GM06990 (cell line): ENCODE results near the gene CEP95.

Experiments used
- DNase-seq: peaks from one replicate; pipeline ENCODE4 v3.0.0-alpha.2; 2011; ENCODE audit not compliant: insufficient read length; ENCODE audit errors: extremely low read depth
- H3K27me3 ChIP-seq: replicated peaks from 2 replicates; pipeline ENCODE4 v1.6.0; 2011; ENCODE audit warnings: low read length; ENCODE audit not compliant: control insufficient read depth, insufficient read depth
- H3K36me3 ChIP-seq: 2 replicates; pipeline ENCODE4 v1.5.1; 2011; ENCODE audit warnings: low read length; ENCODE audit not compliant: control insufficient read depth, insufficient read depth
- H3K4me3 ChIP-seq: replicated peaks from 2 replicates; pipeline ENCODE4 v1.5.1; 2011; ENCODE audit warnings: low read depth, mild to moderate bottlenecking, control low read depth, low read length
- TF ChIP-seq, protein P1 (sequence below): IDR thresholded peaks from 2 replicates; pipeline ENCODE4 v1.5.1; 2011; ENCODE audit warnings: low read length, control low read depth, mild to moderate bottlenecking, inconsistent platforms; ENCODE audit not compliant: insufficient read depth, poor library complexity, severe bottlenecking

CEP95 gene

DNA sequence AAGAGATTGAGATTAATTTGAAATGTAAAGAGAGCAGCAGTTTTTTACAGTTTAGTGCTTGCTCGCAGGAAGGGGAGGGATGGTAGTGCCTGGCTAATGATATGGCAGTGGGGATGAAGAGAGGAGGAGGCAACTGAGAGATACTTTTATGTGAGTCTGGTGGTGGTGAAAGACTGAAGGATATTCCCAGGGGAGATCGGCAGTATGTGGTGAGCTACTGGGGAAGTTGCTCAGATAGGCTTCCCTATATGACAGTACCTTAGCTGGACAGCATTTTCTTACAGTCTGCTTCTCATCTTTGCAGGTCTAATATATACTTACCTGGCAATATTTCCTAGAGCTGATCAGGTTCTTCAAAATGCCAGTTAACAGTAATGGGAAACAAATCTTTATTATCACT, 8.6 kb downstream of the CEP95 start:
- no peak overlapping the region for H3K4me3 ChIP-seq
- H3K27me3 ChIP-seq = no peaks in the 10 kb centered on the region
- TF ChIP-seq, protein P1, sequence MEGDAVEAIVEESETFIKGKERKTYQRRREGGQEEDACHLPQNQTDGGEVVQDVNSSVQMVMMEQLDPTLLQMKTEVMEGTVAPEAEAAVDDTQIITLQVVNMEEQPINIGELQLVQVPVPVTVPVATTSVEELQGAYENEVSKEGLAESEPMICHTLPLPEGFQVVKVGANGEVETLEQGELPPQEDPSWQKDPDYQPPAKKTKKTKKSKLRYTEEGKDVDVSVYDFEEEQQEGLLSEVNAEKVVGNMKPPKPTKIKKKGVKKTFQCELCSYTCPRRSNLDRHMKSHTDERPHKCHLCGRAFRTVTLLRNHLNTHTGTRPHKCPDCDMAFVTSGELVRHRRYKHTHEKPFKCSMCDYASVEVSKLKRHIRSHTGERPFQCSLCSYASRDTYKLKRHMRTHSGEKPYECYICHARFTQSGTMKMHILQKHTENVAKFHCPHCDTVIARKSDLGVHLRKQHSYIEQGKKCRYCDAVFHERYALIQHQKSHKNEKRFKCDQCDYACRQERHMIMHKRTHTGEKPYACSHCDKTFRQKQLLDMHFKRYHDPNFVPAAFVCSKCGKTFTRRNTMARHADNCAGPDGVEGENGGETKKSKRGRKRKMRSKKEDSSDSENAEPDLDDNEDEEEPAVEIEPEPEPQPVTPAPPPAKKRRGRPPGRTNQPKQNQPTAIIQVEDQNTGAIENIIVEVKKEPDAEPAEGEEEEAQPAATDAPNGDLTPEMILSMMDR = no peak
- DNase-seq = no peak
- no peaks in the 10 kb centered on the region; the same call in none of the 2 replicates for H3K36me3 ChIP-seq

DNA sequence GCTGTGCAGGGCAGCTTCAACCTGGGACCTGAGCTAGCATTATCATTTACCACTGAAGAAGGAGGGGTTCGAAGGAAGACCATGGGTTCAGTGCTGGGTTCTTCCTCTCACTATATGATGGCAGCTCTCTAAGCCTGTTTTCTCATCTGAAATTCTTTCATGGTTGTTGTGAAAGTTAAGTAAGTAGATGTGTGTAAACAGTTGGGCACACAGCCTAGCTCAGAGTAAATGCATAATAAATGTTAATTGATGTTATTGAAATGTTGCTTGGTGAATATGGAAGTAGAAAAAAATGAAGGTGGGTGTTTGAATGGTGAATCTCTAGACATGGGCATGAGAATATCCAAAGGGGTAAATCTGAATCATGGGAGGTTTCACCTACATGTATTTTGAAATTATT, 9.1 kb downstream of the CEP95 start:
- no peaks in the 10 kb centered on the region; the same call in 1 of the 2 replicates for H3K36me3 ChIP-seq
- TF ChIP-seq, protein P1 = no peak

DNA sequence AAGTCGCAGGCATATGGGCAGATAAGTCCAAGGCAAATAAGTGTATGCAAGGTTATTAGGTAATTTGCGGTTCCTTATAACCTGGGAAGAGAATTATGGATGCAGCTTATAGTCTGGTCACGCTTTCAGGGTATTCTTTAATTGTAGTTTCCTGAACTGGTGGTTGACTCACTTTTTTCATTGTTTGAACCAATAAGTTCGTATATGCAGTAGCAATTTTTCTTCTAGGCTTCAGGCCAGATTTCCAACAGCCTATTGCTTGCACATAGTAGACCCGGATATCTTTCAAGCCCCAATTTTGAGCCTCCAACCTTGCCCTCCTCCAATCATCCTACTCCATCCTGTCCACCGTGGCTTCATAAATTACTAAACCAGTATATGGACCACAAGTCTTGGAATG, 12.8 kb downstream of the CEP95 start:
- DNase-seq = no peak
- no peak overlapping the region for H3K4me3 ChIP-seq
- H3K27me3 ChIP-seq = no peaks in the 10 kb centered on the region
- TF ChIP-seq, protein P1 = no peak
- peaks cover 2% of the 10 kb centered on the region for H3K36me3 ChIP-seq

More for the DNA sequence above, 9.1 kb downstream of the CEP95 start:
- no peak for DNase-seq
- no peak overlapping the region for H3K4me3 ChIP-seq
- H3K27me3 ChIP-seq = no peaks in the 10 kb centered on the region

DNA sequence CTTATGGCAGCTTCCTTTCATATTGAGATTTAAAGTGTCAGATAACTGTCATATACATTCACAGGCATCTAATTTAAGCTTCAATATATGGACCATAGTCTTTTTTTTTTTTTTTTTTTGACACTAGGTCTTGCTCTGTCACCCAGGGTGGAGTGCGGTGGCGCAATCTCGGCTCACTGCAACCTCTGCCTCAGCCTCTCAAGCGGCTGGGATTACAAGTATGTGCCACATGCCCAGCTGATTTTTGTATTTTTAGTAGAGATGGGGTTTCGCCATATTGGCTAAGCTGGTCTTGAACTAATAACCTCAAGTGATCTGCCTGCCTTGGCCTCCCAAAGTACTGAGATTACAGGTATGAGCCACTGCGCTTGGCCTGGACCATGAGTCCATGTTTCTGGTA, 13.6 kb downstream of the CEP95 start:
- TF ChIP-seq, protein P1 = no peak
- no peak for DNase-seq

DNA sequence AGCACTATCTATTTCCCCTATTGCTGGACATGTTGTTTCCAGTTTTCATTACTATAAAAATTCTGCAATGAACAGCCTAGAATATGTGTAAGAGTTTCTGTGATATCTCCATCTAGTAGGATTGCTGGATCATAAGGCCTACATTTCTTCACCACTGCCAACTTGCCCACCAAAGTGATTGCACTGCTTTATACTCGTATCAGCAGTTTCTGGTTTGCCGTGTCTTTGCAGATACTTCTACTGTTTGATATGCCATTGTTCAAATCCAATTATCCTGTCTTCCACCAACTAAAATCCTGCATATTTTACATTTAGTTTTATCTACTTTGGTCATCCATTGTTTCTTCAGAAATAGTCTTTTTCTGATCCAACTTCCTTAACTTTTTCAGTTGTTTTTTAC, 21.1 kb downstream of the CEP95 start:
- Histone ChIP-seq H3K27me3 (no peaks in the 10 kb centered on the region), H3K4me3 (no peak overlapping the region), H3K36me3 (peaks cover 13% of the 10 kb centered on the region)
- TF ChIP-seq, protein P1 = no peak
- no peak for DNase-seq

More for the DNA sequence above, 13.6 kb downstream of the CEP95 start:
- H3K4me3 ChIP-seq = no peak overlapping the region
- peaks cover 2% of the 10 kb centered on the region for H3K36me3 ChIP-seq
- H3K27me3 ChIP-seq = no peaks in the 10 kb centered on the region

DNA sequence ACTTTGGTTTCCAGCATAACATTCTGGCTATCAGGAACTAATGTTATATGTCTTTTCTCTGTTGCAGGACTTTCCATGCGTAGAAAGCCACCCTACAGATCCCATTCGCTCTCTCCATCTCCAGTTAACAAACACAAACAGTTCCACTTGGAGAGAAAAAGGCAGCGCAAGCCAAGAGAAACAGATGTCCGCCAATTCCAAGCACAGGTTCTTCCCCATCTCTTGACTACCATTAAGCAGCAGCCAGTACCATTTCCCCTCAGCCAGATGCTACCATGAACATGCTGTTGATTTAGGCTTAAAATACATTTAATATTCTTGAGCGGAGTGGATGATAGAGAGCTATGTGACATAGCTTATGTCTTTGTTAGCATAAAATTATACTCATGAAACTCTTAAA, 22.4 kb downstream of the CEP95 start:
- H3K36me3 ChIP-seq = peaks cover 18% of the 10 kb centered on the region
- TF ChIP-seq, protein P1 = no peak
- no peaks in the 10 kb centered on the region for H3K27me3 ChIP-seq
- no peak for DNase-seq
- no peak overlapping the region for H3K4me3 ChIP-seq
